Endothelial cell of umbilical vein (primary cell): ENCODE data around the gene SMARCA2.

Experiments used
- CTCF ChIP-seq, 2 donors: IDR thresholded peaks; 1 replicate in 1 of 2; 2 replicates in 1 of 2; pipeline ENCODE4 v1.5.1; 2011; ENCODE audit warnings: low read length in 2 of 2, mild to moderate bottlenecking in 2 of 2, moderate library complexity in 2 of 2, control low read depth in 1 of 2, inconsistent platforms in 1 of 2, low read depth in 1 of 2; ENCODE audit not compliant: insufficient read depth in 1 of 2; ENCODE audit errors: extremely low read depth in 1 of 2
- GATA2 ChIP-seq: IDR thresholded peaks from 2 replicates; pipeline ENCODE4 v1.7.0; 2011; ENCODE audit warnings: low read depth, mild to moderate bottlenecking, moderate library complexity, mixed read lengths, low read length; ENCODE audit not compliant: insufficient read length, insufficient read depth
- JUN ChIP-seq: IDR thresholded peaks from 2 replicates; pipeline ENCODE4 v1.6.1; 2011; ENCODE audit warnings: borderline replicate concordance, low read depth; ENCODE audit not compliant: insufficient read length, insufficient read depth
- POLR2A ChIP-seq: IDR thresholded peaks from 2 replicates; pipeline ENCODE4 v1.6.1; 2012; ENCODE audit warnings: low read depth, mild to moderate bottlenecking, control low read depth, low read length
- POLR2AphosphoS5 ChIP-seq: IDR thresholded peaks from 2 replicates; pipeline ENCODE4 v1.6.1; 2012; ENCODE audit warnings: low read depth, mild to moderate bottlenecking, control low read depth, low read length, moderate library complexity; ENCODE audit not compliant: insufficient read depth
- TF ChIP-seq, protein P1 (sequence below): IDR thresholded peaks from 2 replicates; pipeline ENCODE4 v1.6.1; 2011; ENCODE audit not compliant: insufficient read depth, insufficient read length

DNA sequence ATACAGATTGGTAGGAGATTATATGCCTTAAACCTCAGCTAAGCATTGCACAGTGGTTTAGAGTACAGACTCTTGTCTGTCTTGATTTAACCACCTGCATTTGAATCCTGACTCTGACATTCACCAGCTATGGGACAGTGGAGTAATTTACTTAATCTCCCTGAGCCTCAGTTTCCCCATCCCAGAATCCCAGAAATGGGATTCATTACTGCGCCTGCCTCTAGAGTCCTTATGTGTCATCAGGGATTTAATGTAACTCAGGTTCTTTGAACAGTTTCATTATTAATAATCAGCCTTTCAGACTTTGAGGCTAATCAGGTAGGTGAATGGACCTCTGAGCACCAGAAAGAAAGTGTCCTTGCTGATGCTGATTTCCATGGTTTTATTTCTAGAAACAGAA is 149.1 kb downstream of the SMARCA2 start:
- TF ChIP-seq CTCF (IDR thresholded peaks at IDR 0.05; ENCODE audit: extremely low read depth in 1 of 2, insufficient read depth in 1 of 2, low read depth in 1 of 2, low read length in 2 of 2) (no peak), POLR2AphosphoS5 (no peak), GATA2 (no peak), POLR2A (no peak), JUN (no peak)
- TF ChIP-seq, protein P1, sequence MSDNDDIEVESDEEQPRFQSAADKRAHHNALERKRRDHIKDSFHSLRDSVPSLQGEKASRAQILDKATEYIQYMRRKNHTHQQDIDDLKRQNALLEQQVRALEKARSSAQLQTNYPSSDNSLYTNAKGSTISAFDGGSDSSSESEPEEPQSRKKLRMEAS, result no peak
